Activated CD8-positive, alpha-beta T cell treated with anti-CD3 and anti-CD28 coated beads for 36 hours (primary cell): ENCODE data around the gene SLIT3. TPM values are rescaled to one million over a fixed set of nuclear protein-coding genes. Genes with fewer than 3 reads are reported as not detected.

Experiments used
- ATAC-seq: fragments of 200-7000 bp; cut with Tn5 transposase; one replicate; pipeline ENCODE4 v1.10.0; 2021; ENCODE audit warnings: mild to moderate bottlenecking, moderate library complexity
- CTCF ChIA-PET: fragments of 350-600 bp; sonication (Branson Sonifier 250); formaldehyde crosslinking; loops from one replicate; lab custom pipeline; 2021; ENCODE audit warnings: antibody characterized with exemption; lab: Charles Lee
- POLR2A ChIA-PET: fragments of 350-600 bp; sonication (Branson Sonifier 250); formaldehyde crosslinking; loops from one replicate; lab custom pipeline; 2021; ENCODE audit warnings: antibody characterized with exemption; lab: Charles Lee
- DNase-seq: peaks from one replicate; pipeline ENCODE4 v3.0.0-alpha.2; 2020
- H3K27ac Mint-ChIP-seq: one replicate; pipeline ENCODE4 v1.8.0; 2021; ENCODE audit warnings: mild to moderate bottlenecking, mixed read lengths
- H3K27me3 Mint-ChIP-seq: one replicate; pipeline ENCODE4 v1.8.0; 2021; ENCODE audit warnings: mixed read lengths
- H3K36me3 Mint-ChIP-seq: one replicate; pipeline ENCODE4 v1.8.0; 2021; ENCODE audit warnings: low read depth, mixed read lengths
- H3K4me1 Mint-ChIP-seq: one replicate; pipeline ENCODE4 v1.8.0; 2021; ENCODE audit warnings: low read depth, mixed read lengths
- H3K4me3 Mint-ChIP-seq: one replicate; pipeline ENCODE4 v1.8.0; 2021; ENCODE audit warnings: mild to moderate bottlenecking, moderate library complexity, mixed read lengths
- H3K9me3 Mint-ChIP-seq: one replicate; pipeline ENCODE4 v1.8.0; 2021; ENCODE audit warnings: mixed read lengths
- intact Hi-C: fragments of 100-400 bp; cut with micrococcal nuclease; formaldehyde crosslinking; loops from one replicate; pipeline ENCODE4 v1.10.0; 2022
- total RNA-seq, 2 experiments: library from RNA; stranded (reverse); gene quantifications; one replicate each; pipeline ENCODE4 v1.2.3, GENCODE V29; 2021
- TF ChIP-seq, protein P1 (sequence below): fragments of 200-600 bp; IDR thresholded peaks from one replicate; pipeline ENCODE4 v1.8.0; 2022; ENCODE audit warnings: antibody characterized with exemption, mild to moderate bottlenecking

The SLIT3 gene
- total RNA-seq, 2 experiments from 2014 or later, result 0.69 to 0.74 TPM

DNA sequence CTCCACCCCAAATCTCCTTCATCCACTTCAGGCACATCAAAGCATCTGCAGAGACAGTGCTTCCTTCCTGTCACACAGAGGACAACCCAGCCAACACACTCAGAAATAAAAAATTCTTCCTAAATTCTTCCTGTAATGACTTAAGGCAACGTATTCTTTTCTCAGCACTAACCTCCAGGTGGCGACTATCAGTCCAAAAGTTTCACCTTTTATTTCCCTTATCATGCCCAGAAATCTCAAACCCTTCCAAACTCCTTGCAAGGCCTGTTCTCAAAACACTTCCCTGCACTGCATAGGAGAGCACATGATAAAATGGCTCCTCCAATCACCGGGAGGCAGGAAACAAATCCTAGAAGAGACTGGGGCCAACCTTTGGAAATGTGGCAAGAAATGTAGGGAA, 35.1 kb downstream of the SLIT3 start:
- intact Hi-C loops, result no loop called here
- Mint-ChIP-seq H3K27ac (no peak overlapping the region), H3K9me3 (no peaks in the 10 kb centered on the region), H3K4me3 (no peak overlapping the region), H3K27me3 (peaks cover 5% of the 10 kb centered on the region), H3K4me1 (no peaks in the 10 kb centered on the region), H3K36me3 (no peaks in the 10 kb centered on the region)
- DNase-seq (no peak), ATAC-seq (no peak)
- POLR2A ChIA-PET, result interaction anchor here (0.6 kb wide), 1 partner anchor 1867 kb away, joined by 4 read pairs; no protein-coding TSS in a partner anchor
- TF ChIP-seq, protein P1, sequence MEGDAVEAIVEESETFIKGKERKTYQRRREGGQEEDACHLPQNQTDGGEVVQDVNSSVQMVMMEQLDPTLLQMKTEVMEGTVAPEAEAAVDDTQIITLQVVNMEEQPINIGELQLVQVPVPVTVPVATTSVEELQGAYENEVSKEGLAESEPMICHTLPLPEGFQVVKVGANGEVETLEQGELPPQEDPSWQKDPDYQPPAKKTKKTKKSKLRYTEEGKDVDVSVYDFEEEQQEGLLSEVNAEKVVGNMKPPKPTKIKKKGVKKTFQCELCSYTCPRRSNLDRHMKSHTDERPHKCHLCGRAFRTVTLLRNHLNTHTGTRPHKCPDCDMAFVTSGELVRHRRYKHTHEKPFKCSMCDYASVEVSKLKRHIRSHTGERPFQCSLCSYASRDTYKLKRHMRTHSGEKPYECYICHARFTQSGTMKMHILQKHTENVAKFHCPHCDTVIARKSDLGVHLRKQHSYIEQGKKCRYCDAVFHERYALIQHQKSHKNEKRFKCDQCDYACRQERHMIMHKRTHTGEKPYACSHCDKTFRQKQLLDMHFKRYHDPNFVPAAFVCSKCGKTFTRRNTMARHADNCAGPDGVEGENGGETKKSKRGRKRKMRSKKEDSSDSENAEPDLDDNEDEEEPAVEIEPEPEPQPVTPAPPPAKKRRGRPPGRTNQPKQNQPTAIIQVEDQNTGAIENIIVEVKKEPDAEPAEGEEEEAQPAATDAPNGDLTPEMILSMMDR, result no peak
- CTCF ChIA-PET, result no interaction called here

DNA sequence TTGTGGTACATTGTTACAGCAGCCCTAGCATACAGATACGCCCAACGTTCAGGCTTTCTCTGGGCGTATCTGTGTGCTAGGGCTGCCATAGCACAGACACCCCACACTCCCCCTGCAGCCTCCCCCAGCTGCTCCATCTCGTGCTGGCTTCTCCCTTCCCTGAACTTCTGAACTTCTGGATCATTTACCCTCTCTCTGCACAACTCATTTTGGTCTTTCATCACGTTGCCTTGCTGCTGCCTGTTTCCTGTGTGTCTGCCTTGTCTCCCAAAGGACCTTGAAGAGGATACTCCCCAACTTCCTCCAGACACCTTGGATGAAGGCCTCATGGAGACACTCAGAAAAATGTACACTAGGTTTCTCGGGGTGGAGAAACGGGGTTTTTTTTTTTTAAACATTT, 37.3 kb downstream of the SLIT3 start:
- POLR2A ChIA-PET, result no interaction called here
- intact Hi-C loops, result no loop called here

DNA sequence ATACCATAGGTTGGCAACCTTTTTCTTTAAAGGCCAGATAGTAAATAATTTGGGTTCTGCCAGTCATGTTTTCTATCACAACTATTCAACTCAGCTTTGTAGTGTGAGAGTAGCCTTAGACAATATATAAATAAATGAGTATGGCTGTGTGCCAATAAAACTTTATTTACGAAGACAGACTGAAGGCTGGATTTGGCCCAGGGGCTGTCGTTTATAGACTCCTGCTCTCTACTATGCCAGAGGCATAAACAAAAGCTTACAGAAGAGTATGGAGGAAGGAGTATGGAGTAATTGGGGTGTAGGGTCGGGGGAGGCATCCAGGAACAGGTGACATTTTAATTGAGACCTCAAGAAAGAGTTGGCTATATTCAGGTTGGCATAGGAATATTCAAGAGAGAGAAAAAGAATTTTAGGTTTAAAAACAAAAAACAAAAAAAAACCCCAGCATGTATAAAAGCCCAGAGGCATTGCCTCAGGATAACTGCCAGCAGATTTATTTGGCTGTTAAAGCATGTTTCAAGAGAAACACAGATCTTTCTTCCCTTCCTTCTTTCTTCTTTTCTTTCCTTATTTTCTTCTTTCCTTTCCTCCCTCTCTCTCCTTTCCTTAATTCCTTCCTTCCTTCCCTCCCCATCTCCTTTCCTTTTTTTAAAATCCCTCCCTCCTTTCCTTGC, 39.9 kb downstream of the SLIT3 start:
- Mint-ChIP-seq H3K27ac (no peak overlapping the region), H3K27me3 (peaks cover 5% of the 10 kb centered on the region), H3K36me3 (no peaks in the 10 kb centered on the region), H3K4me3 (no peak overlapping the region), H3K4me1 (no peaks in the 10 kb centered on the region), H3K9me3 (no peaks in the 10 kb centered on the region)
- TF ChIP-seq, protein P1, result no peak
- DNase-seq (no peak), ATAC-seq (no peak)
- CTCF ChIA-PET, result no interaction called here
- POLR2A ChIA-PET, result no interaction called here
- intact Hi-C loops, result no loop called here

More for the DNA sequence above, 37.3 kb downstream of the SLIT3 start:
- Mint-ChIP-seq H3K4me3 (no peak overlapping the region), H3K27ac (no peak overlapping the region), H3K9me3 (no peaks in the 10 kb centered on the region), H3K36me3 (no peaks in the 10 kb centered on the region), H3K27me3 (peaks cover 5% of the 10 kb centered on the region), H3K4me1 (no peaks in the 10 kb centered on the region)
- ATAC-seq, result no peak
- no peak for DNase-seq
- CTCF ChIA-PET, result no interaction called here
- TF ChIP-seq, protein P1, result no peak

DNA sequence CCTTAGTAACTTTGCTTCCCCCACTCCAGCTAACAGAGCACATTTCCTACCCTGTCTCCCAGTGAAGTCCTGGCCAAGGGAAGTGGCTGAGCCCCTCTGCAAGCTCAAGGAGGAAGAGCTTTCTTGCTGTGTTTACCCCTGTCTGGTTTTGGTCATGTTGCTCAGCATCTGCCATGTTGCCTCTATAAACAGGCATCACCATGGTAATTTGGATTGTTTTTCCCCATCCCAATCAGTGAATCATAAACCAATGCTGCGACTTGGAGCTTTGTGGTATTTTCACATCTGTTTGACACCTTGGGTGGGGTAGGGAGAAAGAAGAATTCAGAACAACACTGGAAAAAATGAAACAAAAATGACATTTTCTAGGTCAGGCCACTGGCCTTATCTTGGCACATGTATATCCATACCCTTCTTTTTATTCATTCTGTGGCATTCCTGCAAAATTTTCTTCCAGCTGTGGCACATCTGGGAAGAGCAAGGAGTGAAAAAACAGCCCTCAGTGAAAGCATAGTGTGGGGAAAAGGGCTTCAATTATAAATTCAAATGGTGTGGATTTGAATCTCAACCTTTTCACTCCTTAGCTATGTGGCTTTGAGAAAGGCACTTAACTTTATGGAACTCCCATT, 42.5 kb downstream of the SLIT3 start:
- peaks cover 5% of the 10 kb centered on the region for H3K27me3 Mint-ChIP-seq
- TF ChIP-seq, protein P1, result no peak
- no peaks in the 10 kb centered on the region for H3K36me3 Mint-ChIP-seq
- no peaks in the 10 kb centered on the region for H3K9me3 Mint-ChIP-seq
- ATAC-seq (no peak), DNase-seq (no peak)
- no peak overlapping the region for H3K4me3 Mint-ChIP-seq
- CTCF ChIA-PET, result no interaction called here
- no peaks in the 10 kb centered on the region for H3K4me1 Mint-ChIP-seq
- POLR2A ChIA-PET, result no interaction called here
- intact Hi-C loops, result no loop called here
- H3K27ac Mint-ChIP-seq, result no peak overlapping the region

DNA sequence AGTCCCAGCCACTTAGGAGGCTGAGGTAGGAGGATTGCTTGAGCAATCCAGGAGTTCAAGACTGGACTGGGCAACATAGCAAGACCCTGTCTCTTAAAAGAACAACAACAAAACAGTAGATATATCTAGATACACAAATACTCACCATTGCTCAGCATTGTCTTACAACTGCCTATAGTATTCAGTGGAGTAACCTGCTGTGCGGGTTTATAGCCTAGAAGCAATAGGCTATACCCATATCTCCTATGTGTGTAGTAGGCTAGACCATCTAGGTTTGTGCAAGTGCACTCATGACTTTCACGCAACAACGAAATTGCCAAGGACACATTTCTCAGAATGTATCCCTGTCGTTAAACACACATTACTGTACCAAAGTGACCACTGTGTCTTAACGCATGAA, 44.7 kb downstream of the SLIT3 start:
- POLR2A ChIA-PET, result no interaction called here
- no peak overlapping the region for H3K4me3 Mint-ChIP-seq
- intact Hi-C loops, result no loop called here
- peaks cover 2% of the 10 kb centered on the region for H3K27me3 Mint-ChIP-seq
- H3K9me3 Mint-ChIP-seq, result no peaks in the 10 kb centered on the region
- H3K36me3 Mint-ChIP-seq, result no peaks in the 10 kb centered on the region
- DNase-seq, result no peak
- CTCF ChIA-PET, result no interaction called here
- no peaks in the 10 kb centered on the region for H3K4me1 Mint-ChIP-seq
- no peak overlapping the region for H3K27ac Mint-ChIP-seq
- TF ChIP-seq, protein P1, result no peak
- no peak for ATAC-seq
